GM21423 (cell line): ENCODE results near the gene IL20RA.
"Not testable (repeated sequence)": the region's sequence is repeated elsewhere in the genome, so short reads cannot be mapped to it uniquely, and the experiment has no call there.

ENCODE experiments used
- ATAC-seq: cut with Tn5 transposase; IDR thresholded peaks from one replicate; pipeline ENCODE4 v1.9.1; 2021; ENCODE audit warnings: mild to moderate bottlenecking, moderate library complexity; ENCODE audit not compliant: unreplicated experiment

IL20RA gene

GRCh38 chr6:136975089-136975715 lies 69.6 kb downstream of the IL20RA start:
- no peak for ATAC-seq

GRCh38 chr6:136973781-136974180 lies 71.0 kb downstream of the IL20RA start:
- not testable (repeated sequence) for ATAC-seq

- no peak for ATAC-seq
Observed at GRCh38 chr6:136971609-136972008, 73.2 kb downstream of the IL20RA start.

- no peak for ATAC-seq
Observed at GRCh38 chr6:136969930-136970329, 74.8 kb downstream of the IL20RA start.

- ATAC-seq = no peak
Observed at GRCh38 chr6:136969433-136969832, 75.3 kb downstream of the IL20RA start.

- ATAC-seq = no peak
Observed at GRCh38 chr6:136968837-136969236, 75.9 kb downstream of the IL20RA start.

- peak; percentile 65 for ATAC-seq
Observed at GRCh38 chr6:136967876-136968752, 76.7 kb downstream of the IL20RA start.

- no peak for ATAC-seq
Observed at GRCh38 chr6:136964398-136964797, 80.4 kb downstream of the IL20RA start.

- no peak for ATAC-seq
Observed at GRCh38 chr6:136963259-136963658, 81.5 kb downstream of the IL20RA start.

- ATAC-seq = no peak
Observed at GRCh38 chr6:136962661-136963060, 82.1 kb downstream of the IL20RA start.

- no peak for ATAC-seq
Observed at GRCh38 chr6:136961848-136962247, 82.9 kb downstream of the IL20RA start.

GRCh38 chr6:136960781-136961180 lies 84.0 kb downstream of the IL20RA start:
- no peak for ATAC-seq

GRCh38 chr6:136959935-136960334 lies 84.8 kb downstream of the IL20RA start:
- not testable (repeated sequence) for ATAC-seq

GRCh38 chr6:136959471-136959891 lies 85.3 kb downstream of the IL20RA start:
- no peak for ATAC-seq

- no peak for ATAC-seq
Observed at GRCh38 chr6:136958168-136958567, 86.6 kb downstream of the IL20RA start.

- ATAC-seq = no peak
Observed at GRCh38 chr6:136956590-136957544, 87.9 kb downstream of the IL20RA start.

GRCh38 chr6:136955123-136955522 lies 89.6 kb downstream of the IL20RA start:
- no peak for ATAC-seq

GRCh38 chr6:136952714-136953260 lies 92.0 kb downstream of the IL20RA start:
- ATAC-seq = no peak

GRCh38 chr6:136950436-136951126 lies 94.2 kb downstream of the IL20RA start:
- no peak for ATAC-seq
